IMR-90 (cell line): ENCODE measurements around the gene ZNF416. TPM values are rescaled to one million over a fixed set of nuclear protein-coding genes. Genes with fewer than 3 reads are reported as not detected.
A peak's percentile ranks its signal among the peaks of the same experiment; 100 is the strongest.

Source experiments
- ATAC-seq: fragments of 200-7000 bp; cut with Tn5 transposase; 2 replicates; pipeline ENCODE4 v1.9.1; 2020; ENCODE audit warnings: low read depth, mild to moderate bottlenecking, moderate library complexity
- BruUV-seq: library from RNA; stranded (reverse); fragments of 400-500 nt; replicated peaks from 2 replicates; lab custom pipeline; 2021; lab: Mats Ljungman, UMichigan
- CTCF ChIA-PET: fragments of 300-600 bp; formaldehyde crosslinking; extraction: SDS; loops from one replicate; lab custom pipeline; 2021; ENCODE audit warnings: antibody characterized with exemption; lab: Yijun Ruan, JAX
- POLR2A ChIA-PET: fragments of 300-600 bp; sonication (Branson Sonifier 250); formaldehyde crosslinking; loops from one replicate; lab custom pipeline; 2022; ENCODE audit warnings: antibody characterized with exemption; ENCODE audit not compliant: unreplicated experiment; lab: Charles Lee
- DNase-seq: peaks from one replicate; pipeline ENCODE4 v3.0.0; 2013
- H2AFZ ChIP-seq: replicated peaks from 2 replicates; pipeline ENCODE3; 2013; ENCODE audit warnings: low read length, mild to moderate bottlenecking; ENCODE audit not compliant: poor library complexity
- H2AK5ac ChIP-seq: 2 replicates; pipeline ENCODE4 v1.6.1; 2013; ENCODE audit warnings: low read depth, low read length, inconsistent platforms
- H2AK9ac ChIP-seq: replicated peaks from 2 replicates; pipeline ENCODE3; 2013; ENCODE audit warnings: mild to moderate bottlenecking, low read depth, low read length, moderate library complexity; ENCODE audit not compliant: poor library complexity
- H2BK120ac ChIP-seq: 2 replicates; pipeline ENCODE4 v1.6.1; 2013; ENCODE audit warnings: low read depth, low read length, inconsistent platforms
- H2BK15ac ChIP-seq: 3 replicates; pipeline ENCODE4 v1.6.1; 2013; ENCODE audit warnings: low read depth, low read length, inconsistent platforms
- H2BK20ac ChIP-seq: 2 replicates; pipeline ENCODE4 v1.6.1; 2013; ENCODE audit warnings: low read depth, mild to moderate bottlenecking, inconsistent platforms, low read length, moderate library complexity
- H2BK5ac ChIP-seq: 2 replicates; pipeline ENCODE4 v1.6.1; 2013; ENCODE audit warnings: mild to moderate bottlenecking, low read depth, low read length, inconsistent platforms; ENCODE audit not compliant: poor library complexity, severe bottlenecking
- H3K14ac ChIP-seq: replicated peaks from 2 replicates; pipeline ENCODE4 v1.6.1; 2013; ENCODE audit warnings: low read depth, low read length, inconsistent platforms
- H3K18ac ChIP-seq: 2 replicates; pipeline ENCODE4 v1.6.1; 2013; ENCODE audit warnings: low read depth, low read length, control low read depth
- H3K23ac ChIP-seq: 2 replicates; pipeline ENCODE4 v1.6.1; 2013; ENCODE audit warnings: low read depth, low read length, inconsistent platforms
- H3K27ac ChIP-seq: 2 replicates; pipeline ENCODE4 v1.5.1; 2013; ENCODE audit warnings: mild to moderate bottlenecking, control low read depth, low read length; ENCODE audit not compliant: insufficient read depth
- H3K27me3 ChIP-seq: 2 replicates; pipeline ENCODE4 v1.6.1; 2013; ENCODE audit warnings: low read length; ENCODE audit not compliant: control insufficient read depth, insufficient read depth
- H3K36me3 ChIP-seq: 2 replicates; pipeline ENCODE4 v1.6.1; 2013; ENCODE audit warnings: low read length, mixed read lengths; ENCODE audit not compliant: control insufficient read depth, insufficient read depth
- H3K4ac ChIP-seq: 2 replicates; pipeline ENCODE4 v1.6.1; 2013; ENCODE audit warnings: low read depth, low read length, inconsistent platforms
- H3K4me1 ChIP-seq: 2 replicates; pipeline ENCODE4 v1.6.1; 2013; ENCODE audit warnings: low read length, mixed read lengths; ENCODE audit not compliant: control insufficient read depth, insufficient read depth
- H3K4me2 ChIP-seq: 2 replicates; pipeline ENCODE4 v1.6.1; 2013; ENCODE audit warnings: low read depth, mild to moderate bottlenecking, control low read depth, low read length, moderate library complexity
- H3K4me3 ChIP-seq: 2 replicates; pipeline ENCODE4 v1.5.1; 2013; ENCODE audit warnings: low read depth, mild to moderate bottlenecking, control low read depth, low read length, moderate library complexity; ENCODE audit not compliant: insufficient read depth
- H3K56ac ChIP-seq: 2 replicates; pipeline ENCODE4 v1.6.1; 2013; ENCODE audit warnings: low read length, inconsistent platforms; ENCODE audit not compliant: insufficient read depth; ENCODE audit errors: extremely low read depth
- H3K79me1 ChIP-seq, 2 experiments: 2 replicates each; pipeline ENCODE4 v1.6.1; 2013; ENCODE audit warnings: low read length in 2 of 2, inconsistent platforms in 1 of 2, low read depth in 1 of 2
- H3K9ac ChIP-seq: 2 replicates; pipeline ENCODE4 v1.6.1; 2013; ENCODE audit warnings: low read depth, low read length, control low read depth
- H3K9me1 ChIP-seq: 2 replicates; pipeline ENCODE4 v1.6.1; 2013; ENCODE audit warnings: low read length, inconsistent platforms; ENCODE audit not compliant: insufficient read depth
- H3K9me3 ChIP-seq: 2 replicates; pipeline ENCODE4 v1.6.1; 2013; ENCODE audit warnings: low read length; ENCODE audit not compliant: control insufficient read depth, insufficient read depth
- H4K20me1 ChIP-seq: 2 replicates; pipeline ENCODE4 v1.6.1; 2013; ENCODE audit warnings: low read length, inconsistent platforms; ENCODE audit not compliant: insufficient read depth
- H4K5ac ChIP-seq: 2 replicates; pipeline ENCODE4 v1.6.1; 2013; ENCODE audit warnings: mild to moderate bottlenecking, low read depth, low read length, control low read depth
- H4K8ac ChIP-seq, 2 experiments: 2 replicates each; pipeline ENCODE4 v1.6.1; 2013; ENCODE audit warnings: low read depth in 2 of 2, low read length in 2 of 2, control low read depth in 1 of 2, inconsistent platforms in 1 of 2
- H4K91ac ChIP-seq: 2 replicates; pipeline ENCODE4 v1.6.1; 2013; ENCODE audit warnings: low read depth, low read length, inconsistent platforms; ENCODE audit not compliant: insufficient read depth
- BHLHE40 ChIP-seq: fragments of 150-350 bp; IDR thresholded peaks from 2 replicates; pipeline ENCODE4 v1.6.1; 2016; ENCODE audit warnings: mild to moderate bottlenecking, low read depth, low read length
- CHD1 ChIP-seq: IDR thresholded peaks from 2 replicates; pipeline ENCODE4 v1.6.1; 2012; ENCODE audit warnings: low read depth, low read length, improper control_type of control experiment
- CTCF ChIP-seq: conservative IDR thresholded peaks from 2 replicates; pipeline ENCODE4 v1.5.1; 2012; ENCODE audit warnings: mild to moderate bottlenecking, low read depth, low read length, improper control_type of control experiment
- ELK1 ChIP-seq: fragments of 150-350 bp; IDR thresholded peaks from 2 replicates; pipeline ENCODE4 v1.6.1; 2016; ENCODE audit warnings: low read depth, mild to moderate bottlenecking, low read length, moderate library complexity, borderline replicate concordance
- FOS ChIP-seq: fragments of 150-350 bp; IDR thresholded peaks from 2 replicates; pipeline ENCODE4 v1.6.1; 2016; ENCODE audit warnings: low read depth, low read length
- RAD21 ChIP-seq: IDR thresholded peaks from 2 replicates; pipeline ENCODE4 v1.6.1; 2012; ENCODE audit warnings: low read length, improper control_type of control experiment
- RFX5 ChIP-seq: IDR thresholded peaks from 2 replicates; pipeline ENCODE4 v1.8.0; 2012; ENCODE audit warnings: low read depth, mild to moderate bottlenecking, low read length, moderate library complexity
- SMC3 ChIP-seq: fragments of 150-350 bp; IDR thresholded peaks from 2 replicates; pipeline ENCODE4 v1.6.1; 2016; ENCODE audit warnings: low read depth, mild to moderate bottlenecking, antibody characterized with exemption, low read length, moderate library complexity
- WGBS, 2 experiments: methylation state at CpG; one replicate each; pipeline versions ENCODE4 v1.1.5 to v1.1.7; 2013; ENCODE audit warnings: missing lambda C conversion rate in 2 of 2; ENCODE audit not compliant: insufficient read length in 1 of 2; ENCODE audit errors: extremely low coverage in 2 of 2; 5-methylcytosine and 5-hydroxymethylcytosine counted together
- dilution Hi-C: fragments of 300-500 bp; cut with HindIII; formaldehyde crosslinking; loops from one replicate; pipeline ENCODE4 v1.14.3; 2018; ENCODE audit warnings: low sequenced_read_pairs; ENCODE audit not compliant: unreplicated experiment
- in situ Hi-C: fragments of 300-500 bp; cut with MboI; formaldehyde crosslinking; loops from 3 replicates; pipeline ENCODE4 v1.14.3; 2019; ENCODE audit warnings: low sequenced_read_pairs, inconsistent platforms, mixed read lengths
- intact Hi-C: fragments of 100-400 bp; cut with micrococcal nuclease; formaldehyde crosslinking; loops from 2 replicates; pipeline ENCODE4 v1.10.0; 2022
- polyA plus RNA-seq, 3 experiments: library from polyadenylated mRNA; depleted of rRNA; stranded (reverse); fragments of >200 nt; gene quantifications; 2 replicates each; pipeline ENCODE4 v1.2.3, GENCODE V29; 2012; ENCODE audit warnings: low replicate concordance in 1 of 3
- total RNA-seq: library from RNA; depleted of rRNA; stranded (reverse); fragments of >200 nt; gene quantifications from 2 replicates; pipeline ENCODE4 v1.2.3, GENCODE V29; 2012

Gene ZNF416
- total and polyA plus RNA-seq, 2 of the 4 experiments (the other 2 are of a cell fraction), result 2.6 to 8.1 TPM

- Histone ChIP-seq H3K4ac (no peak overlapping the region), H2AFZ (no peak overlapping the region), H3K27ac (no peak overlapping the region), H3K4me3 (peak overlapping the region; percentile 95), H3K36me3 (peaks cover 24% of the 10 kb centered on the region), H2AK5ac (no peak overlapping the region), H2AK9ac (no peak overlapping the region), H3K9me3 (peaks cover 16% of the 10 kb centered on the region), H3K9me1 (no peaks in the 10 kb centered on the region), H4K8ac (no peak overlapping the region), H2BK5ac (no peak overlapping the region), H3K56ac (no peak overlapping the region), H3K79me1 (peaks cover 9 to 32% of the 10 kb centered on the region in 2 experiments; a peak in 3 of 4 replicates), H3K9ac (peak overlapping the region; percentile 91), H2BK120ac (no peak overlapping the region), H4K5ac (no peak overlapping the region), H3K27me3 (no peaks in the 10 kb centered on the region), H2BK20ac (no peak overlapping the region), H3K14ac (no peak overlapping the region), H4K91ac (no peak overlapping the region), H2BK15ac (no peak overlapping the region), H4K20me1 (no peaks in the 10 kb centered on the region), H3K4me2 (peak overlapping the region; percentile 89), H3K4me1 (peaks cover 2% of the 10 kb centered on the region), H3K18ac (no peak overlapping the region), H3K23ac (peak overlapping the region; percentile 70; the same call in 1 of the 2 replicates)
- peak; percentile 31; the same call in 1 of the 2 replicates for TF ChIP-seq RAD21
- TF ChIP-seq BHLHE40, result no peak
- TF ChIP-seq ELK1, result no peak
- TF ChIP-seq CTCF, result peak; percentile 28; the same call in 1 of the 2 replicates
- TF ChIP-seq SMC3, result peak; percentile 29; the same call in 1 of the 2 replicates
- no peak for TF ChIP-seq FOS
- TF ChIP-seq RFX5, result no peak
- no peak for TF ChIP-seq CHD1
- in situ Hi-C loops (no loop called here), intact Hi-C loops (no loop called here), dilution Hi-C loops (no loop called here)
- peak; percentile 35 for DNase-seq
- ATAC-seq, result peak; percentile 4; the same call in 1 of the 2 replicates
- BruUV-seq, result no TSS peak
- ChIA-PET CTCF (no interaction called here), POLR2A (interaction anchor here (0.7 kb wide), 1 partner anchor 56 kb away, joined by 3 read pairs; the partner anchor contains the start of gene ZNF134)
- 17% methylated on average over 2 of the region's 6 CpGs; no CpG with 5 or more reads in 1 of the 2 experiments for WGBS, 2 experiments
These were observed 20.2 kb downstream of the ZNF416 start for GRCh38 chr19:57558525-57558924.
